ENCODE results near the gene VPS36. TPM values are rescaled to one million over a fixed set of nuclear protein-coding genes. Genes with fewer than 3 reads are reported as not detected.

VPS36 gene
- total and polyA plus RNA-seq, 10 of the 15 experiments (the other 5 are each of a cell fraction or from before 2014, with no cell fraction given), result 10.3 to 29.0 (median 23.9) TPM

DNA sequence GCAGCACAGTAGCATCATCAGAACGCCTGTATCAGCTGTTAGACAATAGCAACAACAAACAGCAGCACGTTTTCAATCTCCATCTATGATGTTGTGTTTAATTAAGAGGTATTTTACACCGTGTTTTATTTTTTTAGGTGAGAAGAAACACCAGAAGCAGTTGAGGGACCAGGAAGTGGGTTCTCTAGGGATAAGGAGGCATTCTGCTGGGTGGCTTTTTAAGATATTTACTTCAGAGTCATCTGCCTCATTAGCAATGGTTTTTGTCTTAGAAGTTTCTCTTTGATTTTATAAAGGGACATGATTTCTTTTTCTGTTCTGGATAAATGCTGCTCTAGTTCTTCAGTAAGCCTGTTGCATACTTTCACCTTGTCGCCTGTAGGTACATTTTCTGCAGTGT, 13.1 kb upstream of the VPS36 start:
- Histone ChIP-seq H3K36me3 (ENCODE audit: control insufficient read depth in 2 of 2, insufficient read depth in 2 of 2, low read length in 1 of 2) (peaks cover 0 to 34% of the 10 kb centered on the region in 2 experiments; a peak in 2 of 4 replicates), H3K4me2 (ENCODE audit: control insufficient read depth, insufficient read depth) (peak overlapping the region; percentile 17; the same call in 1 of the 2 replicates), H3K79me2 (ENCODE audit: control insufficient read depth, insufficient read depth, low read length) (peaks cover 15% of the 10 kb centered on the region), H3K27ac (ENCODE audit: control insufficient read depth, insufficient read depth) (no peak overlapping the region), H3K9me3 (replicated peaks; ENCODE audit: control insufficient read depth, insufficient read depth, low read length) (no peaks in the 10 kb centered on the region), H4K20me1 (ENCODE audit: control insufficient read depth, insufficient read depth) (no peaks in the 10 kb centered on the region), H2AFZ (ENCODE audit: control insufficient read depth, low read depth, low read length) (no peak overlapping the region), H3K4me1 (ENCODE audit: control insufficient read depth, insufficient read depth, low read length) (no peaks in the 10 kb centered on the region), H3K9ac (ENCODE audit: control insufficient read depth, insufficient read depth, low read length) (no peak overlapping the region), H3K27me3 (replicated peaks in 1 of 2; ENCODE audit: control insufficient read depth in 2 of 2, insufficient read depth in 2 of 2, low read length in 1 of 2) (no peaks in the 10 kb centered on the region), H3K4me3 (no peak overlapping the region)
- no TSS peak for BruUV-seq (replicated peaks)
- ChIA-PET SMC1A (ENCODE audit: uncharacterized antibody, unreplicated experiment) (interaction anchor here (1.0 to 1.2 kb wide), 2 partner anchors 12 to 336 kb away, joined by 3 to 4 read pairs; no protein-coding TSS in a partner anchor), POLR2A (no interaction called here), RAD21 (ENCODE audit: unreplicated experiment) (interaction anchor here (0.8 kb wide), 1 partner anchor 13 kb away, joined by 4 read pairs; the partner anchor contains the start of gene VPS36), CTCF (interaction anchor here (1.0 to 2.4 kb wide), 4 partner anchors 11 to 689 kb away, joined by 3 to 9 read pairs (median 3); partner anchors contain the start of gene VPS36)
- no peak for FAIRE-seq
- in situ Hi-C loops (cut with MboI) (no loop called here), intact Hi-C loops (cut with micrococcal nuclease; ENCODE audit: unreplicated experiment) (no loop called here)
- TF ChIP-seq STAT3 (IDR thresholded peaks at IDR 0.05; ENCODE audit: low read depth, low read length), result no peak
- DNase-seq (ENCODE audit: low read depth, low spot score), result no peak
- no peak for ATAC-seq
- WGBS (ENCODE audit: insufficient coverage, insufficient replicate concordance, low lambda C conversion rate, missing lambda C conversion rate), result 90% methylated on average over 4 of the region's 4 CpGs

- peak; percentile 62 for ATAC-seq
- no peak overlapping the region for H3K27ac ChIP-seq (ENCODE audit: control insufficient read depth, insufficient read depth)
- ChIA-PET POLR2A (no interaction called here), CTCF (interaction anchor here (1.1 kb wide), 1 partner anchor 14 kb away, joined by 4 read pairs; no protein-coding TSS in a partner anchor), SMC1A (ENCODE audit: uncharacterized antibody, unreplicated experiment) (no interaction called here), RAD21 (ENCODE audit: unreplicated experiment) (interaction anchor here (1.8 kb wide), 1 partner anchor 11 kb away, joined by 7 read pairs; the partner anchor contains the start of gene VPS36)
- no peaks in the 10 kb centered on the region for H3K9me3 ChIP-seq (replicated peaks; ENCODE audit: control insufficient read depth, insufficient read depth, low read length)
- BruUV-seq (replicated peaks), result TSS peak; percentile 36
- FAIRE-seq, result no peak
- 76% methylated on average over 3 of the region's 3 CpGs for WGBS (ENCODE audit: insufficient coverage, insufficient replicate concordance, low lambda C conversion rate, missing lambda C conversion rate)
- H3K9ac ChIP-seq (ENCODE audit: control insufficient read depth, insufficient read depth, low read length), result no peak overlapping the region
- TF ChIP-seq RUNX3 (IDR thresholded peaks at IDR 0.05; ENCODE audit: low read length) (peak; percentile 45; the same call in 1 of the 2 replicates), IRF5 (IDR thresholded peaks at IDR 0.05; ENCODE audit: borderline replicate concordance) (no peak)
- intact Hi-C loops (cut with micrococcal nuclease; ENCODE audit: unreplicated experiment), result no loop called here
- peaks cover 30% of the 10 kb centered on the region for H3K79me2 ChIP-seq (ENCODE audit: control insufficient read depth, insufficient read depth, low read length)
- 0 out of 2 replicates have a peak overlapping the region, but pooled peaks have one; percentile 21 for H3K4me3 ChIP-seq
- H2AFZ ChIP-seq (ENCODE audit: control insufficient read depth, low read depth, low read length), result no peak overlapping the region
- peaks cover 0 to 17% of the 10 kb centered on the region in 2 experiments; a peak in 2 of 4 replicates for H3K36me3 ChIP-seq (ENCODE audit: control insufficient read depth in 2 of 2, insufficient read depth in 2 of 2, low read length in 1 of 2)
- no peaks in the 10 kb centered on the region for H3K27me3 ChIP-seq (replicated peaks in 1 of 2; ENCODE audit: control insufficient read depth in 2 of 2, insufficient read depth in 2 of 2, low read length in 1 of 2)
- no peak for DNase-seq (ENCODE audit: low read depth, low spot score)
- H3K4me2 ChIP-seq (ENCODE audit: control insufficient read depth, insufficient read depth), result peak overlapping the region; percentile 41
- H4K20me1 ChIP-seq (ENCODE audit: control insufficient read depth, insufficient read depth), result no peaks in the 10 kb centered on the region
- H3K4me1 ChIP-seq (ENCODE audit: control insufficient read depth, insufficient read depth, low read length), result no peaks in the 10 kb centered on the region
- in situ Hi-C loops (cut with MboI), result no loop called here
Observed at GRCh38 chr13:52461265-52461664, 10.8 kb upstream of the VPS36 start.

Data from GM12878 (cell line).